Colon (tissue), 2 donors: Measurements from ENCODE around the gene LMBR1L.
"Not testable (repeated sequence)": the region's sequence is repeated elsewhere in the genome, so short reads cannot be mapped to it uniquely, and the experiment has no call there.

ENCODE experiments used
- FAIRE-seq: peaks from 2 replicates; lab custom pipeline; 2012; peaks lifted over from hg19 to GRCh38; lab: Jason Lieb, UNC
- donor health status: control.
- donor health status: control.

The LMBR1L gene

GRCh38 chr12:49088150-49088931 lies 22.3 kb downstream of the LMBR1L start:
- no peak for FAIRE-seq

- no peak for FAIRE-seq
These were observed 24.5 kb downstream of the LMBR1L start for GRCh38 chr12:49086116-49086515.

GRCh38 chr12:49084438-49084837 lies 26.2 kb downstream of the LMBR1L start:
- FAIRE-seq = no peak

GRCh38 chr12:49079793-49080192 lies 30.9 kb downstream of the LMBR1L start:
- no peak for FAIRE-seq

GRCh38 chr12:49070971-49071370 lies 39.7 kb downstream of the LMBR1L start:
- no peak for FAIRE-seq

- FAIRE-seq = no peak
These were observed 40.9 kb downstream of the LMBR1L start, which contains the start of gene RHEBL1 for GRCh38 chr12:49069507-49070346. RHEBL1 (minus strand) TSS chr12:49069979; CDS start chr12:49069785, 194 bp downstream.

GRCh38 chr12:49068879-49069506 lies 41.7 kb downstream of the LMBR1L start:
- FAIRE-seq = no peak

GRCh38 chr12:49066120-49066519 lies 44.5 kb downstream of the LMBR1L start:
- no peak for FAIRE-seq

GRCh38 chr12:49064767-49065152 lies 45.9 kb downstream of the LMBR1L start:
- no peak for FAIRE-seq

GRCh38 chr12:49061916-49062315 lies 48.7 kb downstream of the LMBR1L start:
- not testable (repeated sequence) for FAIRE-seq

- no peak for FAIRE-seq
These were observed 49.4 kb downstream of the LMBR1L start for GRCh38 chr12:49061157-49061650.

- FAIRE-seq = no peak
These were observed 50.1 kb downstream of the LMBR1L start, which contains the start of gene KMT2D for GRCh38 chr12:49060237-49061156. KMT2D (minus strand) TSS chr12:49060794; CDS start chr12:49055324, 5,470 bp downstream.

GRCh38 chr12:49059299-49060171 lies 51.1 kb downstream of the LMBR1L start:
- FAIRE-seq = no peak

GRCh38 chr12:49059045-49059298 lies 51.7 kb downstream of the LMBR1L start:
- no peak for FAIRE-seq

- FAIRE-seq = no peak
These were observed 52.1 kb downstream of the LMBR1L start for GRCh38 chr12:49058366-49059044.

- no peak for FAIRE-seq
These were observed 52.8 kb downstream of the LMBR1L start for GRCh38 chr12:49057888-49058287.

GRCh38 chr12:49055978-49056754 lies 54.5 kb downstream of the LMBR1L start:
- no peak for FAIRE-seq

GRCh38 chr12:49055092-49055491 lies 55.6 kb downstream of the LMBR1L start:
- no peak for FAIRE-seq

GRCh38 chr12:49054524-49054923 lies 56.1 kb downstream of the LMBR1L start:
- no peak for FAIRE-seq
